Ectodermal cell (in vitro differentiated cells): ENCODE data around the gene ADCY7.

Experiments used
- H3K27ac ChIP-seq: 2 replicates; pipeline ENCODE4 v1.7.0; 2013; ENCODE audit warnings: mild to moderate bottlenecking, low read depth, low read length; ENCODE audit not compliant: insufficient read depth, poor library complexity, severe bottlenecking
- H3K27me3 ChIP-seq: 2 replicates; pipeline ENCODE4 v1.7.0; 2013; ENCODE audit warnings: mild to moderate bottlenecking, low read length; ENCODE audit not compliant: insufficient read depth, control insufficient read depth, poor library complexity, severe bottlenecking
- H3K36me3 ChIP-seq: one replicate; pipeline ENCODE4 v1.7.0; 2013; ENCODE audit warnings: low read length; ENCODE audit not compliant: control insufficient read depth, insufficient read depth
- H3K4me1 ChIP-seq: one replicate; pipeline ENCODE4 v1.7.0; 2013; ENCODE audit warnings: low read length; ENCODE audit not compliant: control insufficient read depth, insufficient read depth
- H3K4me3 ChIP-seq: 2 replicates; pipeline ENCODE4 v1.7.0; 2013; ENCODE audit warnings: low read depth, low read length, control low read depth; ENCODE audit not compliant: insufficient read depth
- H3K9me3 ChIP-seq: 2 replicates; pipeline ENCODE4 v1.7.0; 2013; ENCODE audit warnings: mild to moderate bottlenecking, low read length, moderate library complexity; ENCODE audit not compliant: control insufficient read depth
- WGBS, 2 experiments: methylation state at CpG; one replicate each; pipeline ENCODE4 v1.1.7; 2013; ENCODE audit warnings: missing lambda C conversion rate in 2 of 2; 5-methylcytosine and 5-hydroxymethylcytosine counted together

ADCY7 gene

DNA sequence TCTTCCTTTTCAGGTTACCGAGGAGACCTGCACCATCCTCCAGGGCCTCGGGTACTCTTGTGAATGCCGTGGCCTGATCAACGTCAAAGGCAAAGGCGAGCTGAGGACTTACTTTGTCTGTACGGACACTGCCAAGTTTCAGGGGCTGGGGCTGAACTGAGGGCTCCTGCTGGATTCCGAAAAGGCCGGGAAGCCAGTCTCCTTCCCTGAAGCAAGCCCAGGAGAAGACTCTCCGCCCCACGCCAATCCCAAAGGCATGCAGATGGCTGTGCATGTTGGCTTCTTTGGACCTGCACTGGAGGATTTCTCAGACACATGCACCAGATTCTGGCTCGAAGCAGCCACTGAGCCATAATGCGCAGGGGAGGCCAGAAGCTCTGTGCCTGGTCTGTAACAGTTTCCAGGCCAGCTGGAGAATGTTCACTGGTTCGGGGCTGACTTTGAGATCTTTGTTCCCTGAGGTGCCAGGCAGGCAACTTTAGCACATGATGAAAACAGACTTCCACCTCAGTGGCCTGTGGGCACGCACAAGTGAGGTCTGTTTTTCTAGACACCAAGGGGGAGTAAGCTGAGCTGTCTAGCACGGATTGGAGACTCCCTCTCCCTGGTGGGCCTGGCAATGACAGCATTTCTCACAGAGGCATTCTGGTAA lies 49.1 kb downstream of the ADCY7 start:
- H3K27ac ChIP-seq: no peak overlapping the region
- H3K4me1 ChIP-seq: no peaks in the 10 kb centered on the region
- no peaks in the 10 kb centered on the region for H3K9me3 ChIP-seq
- no peaks in the 10 kb centered on the region for H3K27me3 ChIP-seq
- peaks cover 29% of the 10 kb centered on the region for H3K36me3 ChIP-seq
- 94% methylated on average over 15 of the region's 15 CpGs for WGBS, 2 experiments
- no peak overlapping the region for H3K4me3 ChIP-seq

- 87 to 88% methylated on average over 12 of the region's 12 CpGs for WGBS, 2 experiments
- no peaks in the 10 kb centered on the region for H3K9me3 ChIP-seq
- no peak overlapping the region for H3K27ac ChIP-seq
- H3K4me3 ChIP-seq: no peak overlapping the region
- no peaks in the 10 kb centered on the region for H3K27me3 ChIP-seq
- H3K4me1 ChIP-seq: no peaks in the 10 kb centered on the region
- H3K36me3 ChIP-seq: peaks cover 36% of the 10 kb centered on the region
Measured at GRCh38 chr16:50316102-50316847, 49.9 kb downstream of the ADCY7 start.

DNA sequence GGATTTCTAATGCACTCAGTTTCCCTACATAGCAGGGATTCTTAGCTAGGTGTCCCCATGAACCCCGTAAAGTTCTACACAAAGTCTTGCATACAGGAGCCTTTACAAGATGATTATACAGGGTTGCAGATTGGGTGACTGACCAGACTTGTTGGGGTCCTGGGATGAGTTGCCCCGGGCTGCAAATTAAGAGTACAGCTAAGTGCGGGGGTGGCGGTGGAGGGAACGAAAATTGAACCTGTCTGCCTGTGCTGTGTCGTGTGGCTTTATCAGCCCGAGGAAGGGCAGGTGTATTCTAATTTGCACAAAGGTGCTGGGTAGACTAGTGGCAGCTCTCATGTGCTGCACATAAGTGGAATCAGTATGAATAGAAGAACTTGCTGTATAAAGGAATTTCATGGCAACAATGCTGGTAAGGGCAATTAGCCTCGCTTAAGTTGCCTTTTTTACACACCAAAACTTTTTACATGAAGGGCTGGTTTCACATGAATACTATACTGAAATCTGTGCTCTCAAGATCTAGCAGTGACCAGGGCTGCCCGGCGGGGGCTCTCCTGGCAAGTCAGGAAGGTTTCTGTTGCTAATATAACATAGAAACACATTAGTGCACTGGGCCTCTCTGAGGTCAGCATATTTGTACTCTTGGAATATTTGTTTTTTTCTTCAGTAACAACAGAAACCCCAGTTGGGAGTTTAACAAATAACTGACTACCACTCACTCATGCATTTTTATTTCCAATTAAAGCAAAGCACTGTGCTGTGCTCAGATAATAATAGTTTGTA lies 50.7 kb downstream of the ADCY7 start:
- 95 to 96% methylated on average over 8 to 10 of the region's 10 CpGs for WGBS, 2 experiments
- H3K27me3 ChIP-seq: no peaks in the 10 kb centered on the region
- no peak overlapping the region for H3K27ac ChIP-seq
- H3K9me3 ChIP-seq: no peaks in the 10 kb centered on the region
- peaks cover 43% of the 10 kb centered on the region for H3K36me3 ChIP-seq
- no peaks in the 10 kb centered on the region for H3K4me1 ChIP-seq
- H3K4me3 ChIP-seq: no peak overlapping the region

- 95 to 96% methylated on average over 6 to 9 of the region's 9 CpGs for WGBS, 2 experiments
- Histone ChIP-seq H3K27ac (no peak overlapping the region), H3K9me3 (no peaks in the 10 kb centered on the region), H3K36me3 (peaks cover 55% of the 10 kb centered on the region), H3K27me3 (no peaks in the 10 kb centered on the region), H3K4me3 (no peak overlapping the region), H3K4me1 (no peaks in the 10 kb centered on the region)
Measured at GRCh38 chr16:50318796-50319578, 52.6 kb downstream of the ADCY7 start.

DNA sequence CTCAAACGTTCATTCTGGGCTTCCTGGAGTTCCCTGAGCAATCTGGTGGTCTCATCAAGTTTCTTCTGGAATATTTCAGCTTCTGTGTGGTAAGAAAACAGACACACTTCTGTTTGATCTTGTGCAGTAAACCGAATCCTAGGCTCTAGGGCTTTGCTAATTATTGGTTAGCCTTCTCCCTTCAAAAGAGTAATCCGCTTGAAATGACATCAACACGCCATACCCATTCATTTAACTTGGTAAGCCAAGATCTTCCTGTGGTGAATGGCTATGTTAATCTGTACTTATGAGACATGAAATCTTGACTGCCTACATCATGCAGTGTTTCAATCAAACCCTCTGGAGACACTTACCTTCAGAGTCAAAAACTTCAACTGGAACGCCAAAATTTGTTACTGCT lies 54.0 kb downstream of the ADCY7 start:
- Histone ChIP-seq H3K4me1 (no peaks in the 10 kb centered on the region), H3K4me3 (no peak overlapping the region), H3K27me3 (no peaks in the 10 kb centered on the region), H3K36me3 (peaks cover 68% of the 10 kb centered on the region), H3K27ac (no peak overlapping the region), H3K9me3 (no peaks in the 10 kb centered on the region)
- WGBS, 2 experiments: 98% methylated on average over 5 of the region's 5 CpGs

GRCh38 chr16:50322333-50322732 lies 56.0 kb downstream of the ADCY7 start:
- no peak overlapping the region for H3K4me3 ChIP-seq
- no peaks in the 10 kb centered on the region for H3K9me3 ChIP-seq
- 100% methylated on average over 1 of the region's 1 CpG; no CpG with 5 or more reads in 1 of the 2 experiments for WGBS, 2 experiments
- H3K4me1 ChIP-seq: no peaks in the 10 kb centered on the region
- H3K27ac ChIP-seq: no peak overlapping the region
- no peaks in the 10 kb centered on the region for H3K27me3 ChIP-seq
- H3K36me3 ChIP-seq: peaks cover 60% of the 10 kb centered on the region

GRCh38 chr16:50323335-50324011 lies 57.1 kb downstream of the ADCY7 start:
- H3K27ac ChIP-seq: no peak overlapping the region
- WGBS, 2 experiments: 93 to 95% methylated on average over 11 of the region's 11 CpGs
- no peaks in the 10 kb centered on the region for H3K4me1 ChIP-seq
- peaks cover 52% of the 10 kb centered on the region for H3K36me3 ChIP-seq
- H3K9me3 ChIP-seq: no peaks in the 10 kb centered on the region
- H3K4me3 ChIP-seq: no peak overlapping the region
- H3K27me3 ChIP-seq: no peaks in the 10 kb centered on the region

- H3K36me3 ChIP-seq: peaks cover 48% of the 10 kb centered on the region
Measured at GRCh38 chr16:50324345-50324744, 58.0 kb downstream of the ADCY7 start.

DNA sequence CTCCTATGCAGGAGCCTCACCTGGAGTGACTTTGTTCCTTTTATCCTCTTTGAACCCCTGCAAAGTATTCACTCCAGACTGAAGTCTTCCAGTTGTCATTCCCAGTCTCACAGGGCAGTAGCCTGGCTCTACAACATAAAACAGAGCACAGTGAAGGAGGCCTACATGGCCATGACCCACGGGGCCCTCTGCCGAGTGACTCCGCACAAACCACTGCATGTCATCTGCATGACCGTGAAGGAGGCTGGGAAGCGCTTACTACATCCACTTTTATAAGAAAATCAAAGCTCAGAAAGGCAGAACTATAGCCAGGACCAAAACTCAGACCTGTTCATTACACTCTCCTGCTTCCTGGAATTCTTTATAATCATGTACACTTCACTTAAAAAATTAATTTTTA lies 59.9 kb downstream of the ADCY7 start:
- Histone ChIP-seq H3K4me3 (no peak overlapping the region), H3K27ac (no peak overlapping the region), H3K27me3 (no peaks in the 10 kb centered on the region), H3K36me3 (peaks cover 31% of the 10 kb centered on the region), H3K9me3 (no peaks in the 10 kb centered on the region), H3K4me1 (no peaks in the 10 kb centered on the region)
- WGBS, 2 experiments: 95 to 98% methylated on average over 5 of the region's 5 CpGs

More at GRCh38 chr16:50324345-50324744, 58.0 kb downstream of the ADCY7 start:
- no peak overlapping the region for H3K4me3 ChIP-seq
- no peaks in the 10 kb centered on the region for H3K27me3 ChIP-seq
- 95 to 96% methylated on average over 6 of the region's 6 CpGs for WGBS, 2 experiments
- H3K9me3 ChIP-seq: no peaks in the 10 kb centered on the region
- H3K4me1 ChIP-seq: no peaks in the 10 kb centered on the region
- peak overlapping the region; percentile 48 for H3K27ac ChIP-seq
